Fibroblast of skin of left quadriceps (primary cell): ENCODE data around the gene MLYCD.

Experiments
- DNase-seq, 2 experiments: peaks; one replicate each; pipeline ENCODE4 v3.0.0-alpha.2; 2013; ENCODE audit warnings: low read depth in 2 of 2

The MLYCD gene

DNA sequence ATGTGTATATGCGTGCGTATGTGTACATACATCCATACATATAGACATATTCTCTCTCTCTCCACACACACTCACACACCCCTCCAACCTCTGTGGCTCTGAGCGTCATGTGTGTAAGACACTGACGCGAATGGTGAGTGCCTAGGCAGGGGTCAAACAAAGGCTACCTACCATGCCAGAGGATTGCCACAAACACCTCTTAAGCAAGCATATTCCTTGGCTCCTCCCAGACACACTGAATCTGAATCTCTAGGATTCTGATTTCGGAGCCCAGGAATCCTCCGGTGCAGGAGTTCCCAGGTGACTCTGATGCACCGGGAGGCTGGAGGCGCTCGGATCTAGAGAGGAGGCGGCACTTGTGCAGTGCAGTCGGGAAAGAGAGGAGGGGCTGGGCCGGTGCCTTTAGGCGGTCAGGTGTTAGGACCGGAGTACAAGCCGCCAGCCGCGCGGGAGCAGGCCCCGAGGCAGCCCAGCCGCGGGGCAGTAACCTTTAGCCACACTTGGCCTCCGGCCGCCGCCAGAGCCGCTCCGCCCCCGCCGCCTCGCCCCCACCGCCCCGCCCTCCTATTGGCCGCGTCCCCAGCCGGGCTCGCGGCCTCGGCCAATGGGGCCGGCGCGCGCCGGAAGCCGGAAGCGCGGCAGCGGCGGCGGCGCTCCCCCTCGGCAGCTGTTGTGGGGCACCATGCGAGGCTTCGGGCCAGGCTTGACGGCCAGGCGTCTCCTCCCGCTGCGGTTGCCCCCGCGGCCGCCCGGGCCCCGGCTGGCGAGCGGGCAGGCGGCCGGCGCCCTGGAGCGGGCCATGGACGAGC, at the start of gene MLYCD:
TSS of gene MLYCD (plus strand) at position 653 of the 809 bp plus-strand sequence. CDS start at position 683, 30 bp downstream.
- peak; percentile 24 to 26 for DNase-seq

DNA sequence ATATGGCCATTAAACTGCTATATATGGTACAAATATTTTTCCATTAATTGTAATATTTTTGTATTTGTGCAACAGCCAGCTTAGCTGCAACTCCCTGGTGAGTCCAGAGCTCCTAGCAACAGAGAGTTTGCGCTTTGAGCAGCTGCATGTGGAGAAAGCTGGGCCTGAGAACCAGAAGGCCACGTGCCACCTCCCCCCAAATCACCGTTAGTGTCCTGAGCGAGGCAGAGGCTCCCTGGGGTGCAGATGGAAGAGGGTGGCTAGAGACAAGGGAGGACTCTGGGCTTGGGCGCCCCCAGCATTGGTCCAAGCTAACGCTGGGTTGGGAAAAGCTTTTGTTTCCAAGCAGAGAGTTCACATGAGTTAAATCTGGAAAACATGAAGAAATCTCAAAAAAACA, 49.5 kb upstream of the MLYCD start:
- no peak for DNase-seq

DNA sequence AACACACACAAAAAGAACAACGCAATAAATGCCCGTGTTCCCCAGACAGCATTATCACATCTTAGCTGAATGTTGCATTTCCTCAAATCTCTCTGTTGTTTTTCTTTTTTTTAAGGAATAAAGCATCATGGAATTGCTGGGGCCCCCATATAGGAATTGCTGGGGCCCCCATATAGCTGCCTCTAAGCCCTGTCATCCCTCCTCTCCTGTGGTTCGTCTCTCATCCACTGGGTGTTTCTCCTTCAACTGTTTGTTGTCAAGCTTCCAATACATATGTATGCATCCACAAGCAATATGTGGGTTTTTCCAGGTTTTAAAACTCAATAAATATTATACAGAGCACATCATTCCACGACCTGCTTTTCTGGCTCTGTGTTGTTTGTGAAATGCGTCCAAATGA, 48.0 kb upstream of the MLYCD start:
- no peak for DNase-seq

DNA sequence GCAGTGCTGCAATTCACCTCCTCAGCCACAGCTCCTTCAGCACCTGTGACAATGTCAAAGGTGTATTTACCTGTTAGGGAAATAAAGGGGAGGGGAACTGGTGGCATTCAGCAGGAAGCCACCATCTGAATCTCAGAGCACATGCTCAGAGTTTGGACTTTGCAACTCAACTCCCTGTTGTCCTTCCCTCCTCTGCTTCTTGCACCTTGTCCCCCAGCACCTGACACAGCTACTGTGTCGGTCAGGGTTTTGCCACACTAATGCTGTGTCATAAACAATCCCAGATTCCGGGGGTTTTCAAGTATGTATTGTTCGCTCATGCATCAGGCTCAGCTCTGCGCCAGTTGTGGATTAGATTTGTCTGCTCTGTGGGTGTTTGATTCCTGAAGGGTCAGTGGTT, 47.4 kb upstream of the MLYCD start:
- no peak for DNase-seq

DNA sequence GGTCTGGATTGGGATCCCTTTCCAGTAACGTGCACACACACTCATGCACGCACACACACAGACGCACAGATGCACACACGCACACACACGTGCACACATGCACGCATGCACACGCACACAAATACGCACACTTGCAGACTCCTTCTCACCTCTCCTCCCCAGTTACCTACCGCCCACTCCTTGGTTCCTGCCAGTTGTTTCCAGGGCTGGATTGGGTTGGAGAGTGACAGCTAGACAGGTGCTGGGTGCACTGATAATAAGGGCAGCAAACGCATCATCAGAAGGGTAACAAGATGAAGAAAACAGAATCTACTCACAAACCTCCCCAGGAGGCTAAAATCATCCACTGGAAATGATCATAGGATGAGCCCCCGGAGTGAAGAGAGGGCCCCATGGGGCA, 46.1 kb upstream of the MLYCD start:
- DNase-seq = no peak

DNA sequence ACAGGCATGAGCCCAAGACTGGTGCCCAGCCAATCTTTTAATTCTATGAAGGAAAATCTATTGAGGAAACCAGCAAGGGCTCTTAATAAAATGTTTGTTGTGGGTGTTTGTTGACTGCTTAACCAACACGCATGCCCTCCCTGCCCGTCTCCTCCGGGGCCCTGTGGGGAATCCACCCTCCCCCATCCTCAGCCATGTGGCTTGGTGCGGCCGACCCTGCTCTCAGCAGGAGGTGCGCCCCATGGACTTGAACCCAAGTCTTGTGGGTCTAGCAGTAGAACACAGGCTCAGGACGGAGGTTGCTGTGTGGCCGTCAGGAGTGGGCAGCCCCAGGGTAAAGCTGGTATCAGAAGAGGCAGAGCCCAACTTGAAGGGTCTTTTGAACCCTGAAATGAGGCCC, 45.1 kb upstream of the MLYCD start:
- DNase-seq = no peak

DNA sequence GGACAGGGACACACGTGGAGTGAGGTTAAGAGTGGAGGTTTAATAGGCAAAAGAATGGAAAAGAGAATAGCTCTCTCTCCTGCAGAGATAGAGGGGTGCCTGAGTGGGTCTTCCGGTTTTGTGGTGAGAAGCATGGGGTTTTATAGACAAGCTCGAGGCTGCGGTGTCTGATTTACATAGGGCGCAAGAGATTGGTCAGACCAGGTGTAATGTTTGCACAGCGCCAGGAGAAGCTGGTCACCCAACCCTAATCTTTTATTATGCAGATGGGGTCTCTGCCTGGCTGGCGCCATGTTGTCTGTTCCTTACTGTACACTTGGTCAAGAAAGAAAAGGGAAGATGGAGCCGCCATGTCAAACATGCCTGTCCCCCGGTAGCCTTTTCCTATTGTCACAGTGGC, 44.5 kb upstream of the MLYCD start:
- no peak for DNase-seq

DNA sequence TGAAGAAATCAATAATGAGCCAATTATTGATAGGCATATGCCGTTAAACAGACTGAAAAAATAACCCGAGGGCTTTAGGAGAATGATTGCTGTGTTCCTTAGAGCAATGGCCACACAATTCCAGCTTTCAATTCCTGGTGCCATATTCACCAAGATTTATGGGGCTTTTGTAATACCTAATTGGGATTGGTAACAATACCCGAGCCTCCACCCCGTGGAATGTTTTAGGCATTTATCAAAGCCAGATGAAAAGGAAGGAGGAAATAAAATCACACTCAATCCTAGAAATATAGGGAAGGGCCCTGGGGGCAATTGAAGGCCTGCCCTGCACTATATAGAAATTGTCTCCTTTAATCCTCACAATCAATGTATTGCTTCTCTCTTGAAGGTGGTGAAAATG, 42.1 kb upstream of the MLYCD start:
- DNase-seq = no peak

DNA sequence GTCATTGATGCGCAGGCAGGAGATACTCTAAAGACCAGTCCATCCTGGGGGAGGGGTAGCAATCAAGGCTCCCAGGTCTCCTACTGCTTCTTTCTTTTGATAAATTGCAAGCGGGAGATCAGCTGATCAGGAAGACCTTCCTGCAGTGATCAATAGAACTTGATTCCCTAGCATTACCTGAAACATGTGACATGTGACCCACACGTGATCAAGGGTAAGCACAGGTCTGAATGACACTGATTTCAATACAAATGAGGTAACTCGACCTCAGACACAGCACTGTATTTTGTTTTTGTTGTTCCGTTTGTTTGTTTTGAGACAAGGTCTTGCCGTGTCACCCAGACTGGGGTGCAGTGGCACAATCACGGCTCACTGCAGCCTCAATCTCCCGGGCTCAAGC, 39.6 kb upstream of the MLYCD start:
- DNase-seq = no peak

DNA sequence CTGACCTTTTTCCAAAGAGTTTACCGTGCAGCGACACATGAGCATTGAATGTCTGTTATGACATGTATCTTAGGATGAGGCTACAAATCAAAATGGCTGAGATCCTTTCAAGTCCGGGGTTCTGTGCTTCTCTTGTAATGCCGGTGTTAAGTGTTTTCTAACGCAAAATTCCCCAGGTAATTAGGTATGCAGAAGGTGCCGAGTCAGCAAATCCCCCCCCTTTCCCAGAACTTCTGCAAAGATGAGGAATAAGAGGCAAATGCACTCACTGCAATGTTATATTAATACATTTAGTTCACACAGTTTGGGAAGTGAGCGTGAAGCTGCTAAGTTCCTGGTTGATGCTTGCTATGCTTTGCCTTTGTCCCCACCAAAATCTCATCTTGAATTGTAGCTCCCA, 36.3 kb upstream of the MLYCD start:
- no peak for DNase-seq

DNA sequence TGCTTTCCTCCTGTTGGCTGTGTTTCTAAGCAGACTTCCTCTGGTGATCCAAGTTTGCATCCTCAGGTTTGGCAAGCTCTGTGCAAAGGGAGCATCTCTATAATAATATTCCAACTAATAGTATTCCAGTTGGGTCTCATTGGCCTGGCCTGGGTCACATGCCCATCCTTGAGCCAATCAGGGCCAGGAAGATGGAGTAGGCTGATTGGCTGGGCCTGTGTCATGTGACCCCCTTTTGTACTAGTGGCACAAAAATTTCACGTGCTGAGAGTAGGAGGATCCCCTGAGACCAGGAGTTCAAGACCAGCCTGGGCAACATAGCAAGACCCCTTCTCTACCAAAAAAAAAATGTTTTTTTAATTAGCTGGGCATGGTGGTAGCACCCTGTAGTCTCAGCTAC, 35.2 kb upstream of the MLYCD start:
- no peak for DNase-seq

DNA sequence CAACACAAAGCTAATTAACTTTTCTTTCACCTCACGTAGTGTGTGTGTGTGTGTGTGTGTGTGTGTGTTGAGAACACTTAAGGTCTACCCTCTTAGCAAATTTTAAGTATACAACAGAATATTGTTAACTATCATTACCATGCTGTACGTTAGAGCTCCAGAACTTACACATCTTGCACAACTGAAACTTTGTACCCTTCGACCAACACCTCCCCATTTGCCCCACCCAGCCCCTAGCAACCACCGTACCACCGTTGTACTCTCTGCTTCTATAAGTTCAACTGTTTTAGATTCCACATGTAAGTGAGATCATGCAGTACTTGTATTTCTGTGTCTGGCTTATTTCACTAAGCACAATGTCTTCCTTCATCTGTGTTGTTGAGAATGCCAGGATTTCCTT, 28.1 kb upstream of the MLYCD start:
- DNase-seq = no peak

DNA sequence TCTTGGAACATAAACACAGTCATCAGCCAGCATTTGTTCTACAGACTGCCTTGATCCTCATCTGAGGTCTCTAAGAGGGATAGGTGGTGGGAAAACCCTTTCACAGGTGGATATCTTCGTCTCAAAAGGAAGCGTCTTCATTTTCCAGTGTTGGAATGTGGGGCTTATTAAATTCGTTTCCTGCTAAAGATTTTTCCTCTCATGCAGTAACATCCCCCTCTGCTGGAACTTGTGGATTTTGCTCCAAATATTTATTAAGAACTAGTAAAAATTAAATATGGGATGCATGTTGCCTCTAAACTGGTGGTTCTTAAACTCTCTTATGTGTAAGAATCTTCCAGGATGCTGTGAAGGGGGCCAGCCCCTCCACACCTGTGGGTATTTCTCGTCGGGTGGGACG, 20.1 kb upstream of the MLYCD start:
- DNase-seq = peak; percentile 52 to 54

DNA sequence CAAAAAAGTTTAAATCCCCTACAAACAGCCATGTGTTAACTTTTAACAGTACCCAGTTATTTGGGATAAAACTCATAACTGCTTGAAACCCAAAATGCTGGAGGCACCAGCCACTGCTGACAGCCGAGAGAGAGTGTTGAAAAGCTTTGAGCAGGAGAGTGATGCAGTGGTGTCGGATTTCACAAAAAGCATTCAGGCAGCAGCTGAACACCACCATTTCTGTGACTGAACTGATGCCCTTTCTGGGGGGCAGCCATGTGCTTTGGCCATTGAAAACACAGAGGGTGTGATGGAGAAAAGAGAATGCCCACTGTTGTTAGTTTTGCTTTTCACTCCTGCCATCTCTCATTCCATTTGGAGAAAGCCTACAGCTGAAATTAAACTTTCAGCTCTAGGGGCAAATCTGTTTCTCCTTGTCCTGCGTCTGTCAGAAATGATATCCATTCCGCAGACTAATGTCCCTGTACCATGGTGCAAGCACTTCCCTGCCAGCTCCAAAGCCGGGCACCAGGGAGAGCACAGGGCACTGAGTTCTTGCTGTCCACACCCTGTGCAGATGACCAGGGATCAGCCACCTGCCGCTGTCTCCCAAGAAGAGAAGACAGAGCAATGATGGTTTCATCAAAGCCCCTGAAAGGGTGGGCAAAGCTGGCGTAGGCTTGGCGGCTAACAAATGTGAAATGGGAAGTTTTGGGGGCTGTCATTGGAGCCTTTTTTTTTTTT, 16.6 kb upstream of the MLYCD start:
- no peak for DNase-seq

DNA sequence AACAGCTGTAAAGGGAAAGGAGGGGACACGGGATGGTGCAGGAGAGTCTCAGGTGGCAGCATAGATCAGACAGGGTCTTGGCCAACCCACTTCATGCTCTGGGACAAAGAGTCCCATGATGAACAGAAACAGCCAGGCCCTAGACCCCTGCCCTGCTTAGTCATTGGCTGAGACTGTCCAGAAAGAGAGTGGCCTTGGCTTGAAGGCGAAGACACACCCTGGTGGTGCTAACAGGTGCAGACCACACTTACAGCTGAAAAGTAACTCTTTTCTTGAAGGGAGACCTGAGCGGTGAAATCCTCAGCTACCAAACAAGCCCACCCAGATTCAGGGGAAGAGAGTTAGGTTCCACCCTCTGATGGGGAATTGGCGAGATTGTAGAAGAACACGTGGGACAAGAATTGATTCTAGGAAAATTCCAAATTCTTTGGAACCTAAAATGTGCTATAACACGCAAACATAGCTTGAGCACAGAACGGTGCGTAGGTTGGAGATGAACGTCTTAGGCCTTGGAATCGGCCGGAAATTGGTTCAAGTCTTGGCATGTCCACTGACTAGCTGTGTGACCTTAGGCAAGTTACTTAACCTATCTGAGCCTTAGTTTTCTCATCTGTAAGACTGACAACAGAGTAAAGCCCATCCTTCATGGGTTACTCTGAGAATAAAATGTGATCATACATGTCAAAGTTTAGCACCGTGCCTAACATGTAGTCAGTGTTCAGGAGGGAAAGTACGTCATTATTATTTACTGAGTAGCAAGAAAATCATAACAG, 12.5 kb upstream of the MLYCD start:
- no peak for DNase-seq

DNA sequence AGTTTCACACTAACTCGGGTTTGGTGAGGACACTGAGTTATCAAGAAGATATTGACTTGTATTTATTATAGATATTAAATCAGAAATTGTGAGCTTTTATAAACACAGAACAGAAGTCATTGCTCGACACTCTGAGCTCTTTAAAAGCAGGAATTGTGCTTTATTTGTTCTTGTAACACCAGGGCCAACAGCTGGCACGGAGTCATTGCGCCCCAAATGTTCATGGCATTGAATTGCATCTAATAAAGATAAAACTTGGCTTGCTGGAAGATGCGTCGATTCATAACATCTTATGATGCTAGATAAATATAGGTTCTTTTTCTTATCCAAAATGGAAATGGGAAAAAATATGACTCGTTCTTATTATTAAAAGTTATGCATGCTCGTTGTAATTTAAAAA, 11.8 kb upstream of the MLYCD start:
- no peak for DNase-seq

DNA sequence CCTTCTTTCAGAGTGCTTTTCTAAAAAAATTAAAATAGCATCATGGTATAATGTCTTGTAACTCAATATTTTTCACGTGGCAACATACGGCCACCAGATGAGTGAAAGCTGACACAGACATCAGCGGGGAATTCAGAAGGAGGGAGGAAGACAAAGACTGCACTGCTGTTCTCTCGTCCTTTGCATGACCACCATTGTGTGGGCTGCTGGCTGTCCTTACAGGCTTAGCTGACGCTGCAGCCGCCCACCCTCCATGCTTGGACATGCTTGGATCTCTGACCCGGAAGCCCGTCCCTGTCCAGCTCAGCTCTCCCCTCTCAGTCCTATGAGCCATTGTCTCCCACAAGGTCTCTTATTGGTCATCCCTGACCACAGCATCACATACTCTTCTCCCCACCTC, 11.4 kb upstream of the MLYCD start:
- DNase-seq = no peak

DNA sequence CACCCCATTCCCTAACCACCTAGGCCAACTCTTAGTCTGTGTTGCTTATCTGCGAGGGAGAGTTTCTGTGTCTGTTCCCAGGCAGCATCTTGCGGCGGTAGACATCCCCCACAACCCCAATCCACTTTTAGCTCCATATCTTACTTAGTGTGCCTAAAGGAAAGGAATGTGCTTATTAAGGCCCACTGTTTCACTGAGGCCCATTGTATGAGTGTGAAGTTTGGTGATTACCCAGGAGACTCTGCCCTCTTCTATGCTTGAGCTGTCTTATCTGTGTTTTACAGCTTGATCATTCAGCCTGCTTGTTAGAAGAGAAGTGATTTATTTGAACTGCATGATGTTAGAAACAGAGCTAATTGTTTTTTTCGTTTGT, 10.3 kb upstream of the MLYCD start:
- DNase-seq = no peak

DNA sequence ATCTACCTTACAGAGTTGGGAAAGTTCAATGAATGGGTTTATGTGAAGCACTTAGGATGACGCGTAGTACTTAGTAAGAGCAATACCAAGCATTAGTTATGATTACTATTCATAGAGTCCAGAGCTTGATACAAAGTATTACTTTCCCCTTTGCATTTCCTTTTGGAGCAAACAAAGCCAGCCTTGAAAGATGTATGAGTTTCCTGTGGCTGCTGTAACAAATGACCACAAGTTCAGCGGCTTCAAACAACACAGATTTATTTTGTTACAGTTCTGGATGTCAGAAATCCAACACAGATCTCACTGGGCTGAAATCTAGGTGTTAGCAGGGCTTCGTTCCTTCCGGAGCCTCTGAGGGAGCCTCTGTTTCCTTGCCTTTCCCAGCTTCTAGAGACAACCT, 8.6 kb upstream of the MLYCD start:
- no peak for DNase-seq

DNA sequence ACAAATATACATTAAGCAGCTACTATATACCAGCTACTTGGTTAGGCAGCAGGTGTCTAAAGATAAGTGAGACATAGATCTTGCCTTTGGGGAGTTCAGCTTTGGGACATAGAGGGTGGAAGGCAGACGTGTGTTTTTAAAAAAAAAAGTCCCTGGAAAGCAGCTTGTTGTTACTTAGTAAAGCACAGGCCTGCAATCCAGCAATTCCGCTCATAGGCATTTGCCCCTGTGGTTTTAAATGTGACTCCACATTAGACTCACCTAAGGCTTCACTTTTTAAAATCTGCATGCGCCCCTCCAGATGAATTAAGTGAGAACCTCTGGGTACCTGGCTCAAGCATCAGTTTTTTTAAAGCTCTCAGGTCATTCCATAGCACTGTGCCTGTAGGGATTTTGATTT, 7.2 kb upstream of the MLYCD start:
- DNase-seq = no peak

DNA sequence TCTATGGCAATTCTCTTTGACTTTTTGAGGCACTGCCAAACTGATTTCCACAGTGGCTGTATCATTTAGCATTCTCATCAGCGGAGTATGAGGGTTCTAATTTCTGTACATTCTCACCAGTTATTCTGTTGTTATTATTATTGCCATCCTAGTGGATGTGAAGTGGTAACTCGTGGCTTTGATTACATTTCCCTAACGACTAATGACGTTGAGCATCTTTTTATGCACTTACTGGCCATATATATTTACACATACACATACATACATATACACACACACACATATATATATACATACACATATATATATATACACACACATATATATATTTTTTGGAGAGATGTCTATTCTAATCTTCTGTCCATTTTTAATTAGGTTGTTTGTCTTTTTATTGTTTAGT, 3.7 kb upstream of the MLYCD start:
- no peak for DNase-seq

DNA sequence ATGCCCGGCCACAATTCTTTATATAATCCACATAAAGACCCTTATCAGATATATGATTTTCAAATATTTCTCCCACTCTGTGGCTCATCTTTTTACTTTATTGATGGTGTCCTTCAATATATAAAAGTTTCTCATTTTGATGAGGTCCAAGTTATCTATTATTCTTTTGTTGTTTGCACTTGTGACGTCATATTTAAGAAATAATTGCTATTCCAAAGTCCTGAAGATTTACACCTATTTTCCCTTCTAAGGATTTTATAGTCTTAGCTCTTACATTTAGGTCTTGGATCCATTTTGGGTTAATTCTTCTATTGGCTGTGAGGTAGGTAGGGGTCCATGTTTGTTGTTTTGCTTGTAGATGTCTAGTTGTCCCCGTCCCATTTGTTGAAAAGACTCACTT, 3.0 kb upstream of the MLYCD start:
- DNase-seq = no peak
